A673 (cell line): ENCODE measurements around the gene MAGEA9B.
"Not testable (repeated sequence)": the region's sequence is repeated elsewhere in the genome, so short reads cannot be mapped to it uniquely, and the experiment has no call there.

Experiments
- CTCF ChIP-seq: fragments of 300-800, 200-600 bp; sonication (generic); conservative IDR thresholded peaks from 2 replicates; pipeline ENCODE4 v1.5.1; 2017; ENCODE audit warnings: low read depth, mild to moderate bottlenecking, antibody characterized with exemption, low read length, moderate library complexity, mixed read lengths
- EZH2 ChIP-seq: fragments of 200-600 bp; sonication (generic); IDR thresholded peaks from 2 replicates; pipeline ENCODE4 v1.6.1; 2017; ENCODE audit warnings: borderline replicate concordance, low read depth, mild to moderate bottlenecking, mixed read lengths, antibody characterized with exemption, low read length; ENCODE audit not compliant: poor library complexity, severe bottlenecking

- TF ChIP-seq EZH2, CTCF: not testable (repeated sequence)
These were observed 13.8 kb downstream of the MAGEA9B start for GRCh38 chrX:149573456-149573855.
